CD4-positive, alpha-beta memory T cell (primary cell): ENCODE results near the gene NADK2. TPM values are rescaled to one million over a fixed set of nuclear protein-coding genes. Genes with fewer than 3 reads are reported as not detected.
"Not testable (repeated sequence)": the region's sequence is repeated elsewhere in the genome, so short reads cannot be mapped to it uniquely, and the experiment has no call there.

Experiments used
- CTCF ChIA-PET: fragments of 350-600 bp; sonication (Branson Sonifier 250); formaldehyde crosslinking; loops from one replicate; lab custom pipeline; 2021; ENCODE audit warnings: inconsistent platforms; ENCODE audit not compliant: partially characterized antibody; lab: Charles Lee
- POLR2A ChIA-PET: fragments of 350-600 bp; sonication (Branson Sonifier 250); formaldehyde crosslinking; loops from one replicate; lab custom pipeline; 2021; ENCODE audit not compliant: partially characterized antibody; lab: Charles Lee
- DNase-seq, 5 donors: peaks; one replicate each; pipeline versions ENCODE4 v3.0.0 to v3.0.0-alpha.2; 2020 to 2022; ENCODE audit warnings: mixed read lengths in 1 of 5
- H3K27ac ChIP-seq: one replicate; pipeline ENCODE4 v1.7.0; 2013; ENCODE audit warnings: low read depth, low read length
- H3K27me3 ChIP-seq: 2 replicates; pipeline ENCODE4 v1.7.0; 2013; ENCODE audit warnings: mild to moderate bottlenecking, low read length, moderate library complexity; ENCODE audit not compliant: insufficient read depth
- H3K36me3 ChIP-seq: 2 replicates; pipeline ENCODE4 v1.7.0; 2013; ENCODE audit warnings: mild to moderate bottlenecking, low read length, moderate library complexity; ENCODE audit not compliant: insufficient read depth
- H3K4me1 ChIP-seq: 2 replicates; pipeline ENCODE4 v1.7.0; 2013; ENCODE audit warnings: mild to moderate bottlenecking, low read length, moderate library complexity; ENCODE audit not compliant: insufficient read depth
- H3K4me3 ChIP-seq, 2 donors: one replicate each; pipeline ENCODE4 v1.7.0; 2013; ENCODE audit warnings: low read length in 2 of 2, mild to moderate bottlenecking in 1 of 2
- H3K9me3 ChIP-seq, 2 donors: one replicate each; pipeline ENCODE4 v1.7.0; 2013; ENCODE audit warnings: low read length in 2 of 2, control low read depth in 1 of 2; ENCODE audit not compliant: control insufficient read depth in 1 of 2
- H3K27ac Mint-ChIP-seq, 7 donors: one replicate each; pipeline ENCODE4 v1.8.0; 2020 to 2021; ENCODE audit warnings: mixed read lengths in 7 of 7, mild to moderate bottlenecking in 6 of 7, inconsistent platforms in 3 of 7, moderate library complexity in 3 of 7
- H3K27me3 Mint-ChIP-seq, 2 donors: one replicate each; pipeline ENCODE4 v1.8.0; 2020 to 2021; ENCODE audit warnings: mixed read lengths in 2 of 2
- H3K36me3 Mint-ChIP-seq, 2 donors: one replicate each; pipeline ENCODE4 v1.8.0; 2020 to 2021; ENCODE audit warnings: mixed read lengths in 2 of 2, inconsistent platforms in 1 of 2, mild to moderate bottlenecking in 1 of 2
- H3K4me1 Mint-ChIP-seq, 4 donors: one replicate each; pipeline ENCODE4 v1.8.0; 2020 to 2021; ENCODE audit warnings: mixed read lengths in 4 of 4, mild to moderate bottlenecking in 1 of 4
- H3K4me3 Mint-ChIP-seq, 8 donors: one replicate each; pipeline ENCODE4 v1.8.0; 2020 to 2021; ENCODE audit warnings: mixed read lengths in 8 of 8, mild to moderate bottlenecking in 7 of 8, moderate library complexity in 6 of 8, inconsistent platforms in 3 of 8
- H3K9me3 Mint-ChIP-seq, 8 donors: one replicate each; pipeline ENCODE4 v1.8.0; 2020 to 2021; ENCODE audit warnings: mixed read lengths in 8 of 8, mild to moderate bottlenecking in 5 of 8, inconsistent platforms in 3 of 8, moderate library complexity in 1 of 8
- intact Hi-C: fragments of 100-400 bp; cut with micrococcal nuclease; formaldehyde crosslinking; loops from one replicate; pipeline ENCODE4 v1.15.1; 2023
- polyA plus RNA-seq, 2 donors: library from polyadenylated mRNA; unstranded; fragments of 300-500 nt; fragmentation: Illumina TruSeq; gene quantifications; one replicate each; pipeline ENCODE4 v1.2.3, GENCODE V29; 2021
- total RNA-seq, 2 experiments: library from RNA; stranded (reverse); gene quantifications; one replicate each; pipeline ENCODE4 v1.2.3, GENCODE V29; 2021

The NADK2 gene
- total RNA-seq (10 to 100 TPM; 14.1 to 14.5 TPM), polyA plus RNA-seq (1 to 10 TPM; 5.8 to 7.9 TPM)

GRCh38 chr5:36241631-36242533 lies at the start of gene NADK2:
Gene NADK2 (minus strand): TSS chr5:36241925. CDS start chr5:36241798, 127 bp downstream.
- Histone ChIP-seq H3K27me3 (no peaks in the 10 kb centered on the region), H3K4me1 (peaks cover 22% of the 10 kb centered on the region), H3K9me3 (no peaks in the 10 kb centered on the region), H3K4me3 (peak within 1 kb of the TSS; percentile 59 to 67), H3K27ac (peak within 1 kb of the TSS; percentile 83), H3K36me3 (no peaks in the 10 kb centered on the region)
- H3K27ac Mint-ChIP-seq, result peak within 1 kb of the TSS; percentile 89 to 98 (median 96)
- H3K4me1 Mint-ChIP-seq, result peaks cover 35 to 57% (median 45%) of the 10 kb centered on the region in 4 donors
- intact Hi-C loops, result loop anchor here (1.0 to 10.0 kb wide), 6 partner anchors 91 to 1313 kb away; partner anchors contain the start of genes DNAJC21, IL7R, LMBRD2 and NIPBL
- no peaks in the 10 kb centered on the region for H3K9me3 Mint-ChIP-seq
- POLR2A ChIA-PET, result interaction anchor here (1.0 to 3.7 kb wide), 16 partner anchors 9 to 1327 kb away, joined by 3 to 48 read pairs (median 6); partner anchors contain the start of genes BRIX1, DNAJC21, LMBRD2 and NIPBL
- CTCF ChIA-PET, result interaction anchor here (0.7 to 3.4 kb wide), 15 partner anchors 10 to 266 kb away, joined by 3 to 21 read pairs (median 6); partner anchors contain the start of genes LMBRD2, RANBP3L and SKP2
- H3K36me3 Mint-ChIP-seq, result peaks cover 0 to 2% of the 10 kb centered on the region in 2 donors
- H3K27me3 Mint-ChIP-seq, result no peaks in the 10 kb centered on the region
- DNase-seq, result peak; percentile 95 to 97 (median 96)
- H3K4me3 Mint-ChIP-seq, result peak within 1 kb of the TSS; percentile 87 to 95 (median 92)

- no peak overlapping the region for H3K27ac Mint-ChIP-seq
- intact Hi-C loops, result no loop called here
- CTCF ChIA-PET, result no interaction called here
- H3K4me3 Mint-ChIP-seq, result no peak overlapping the region
- Histone ChIP-seq H3K4me1 (no peaks in the 10 kb centered on the region), H3K36me3 (no peaks in the 10 kb centered on the region), H3K9me3 (no peaks in the 10 kb centered on the region), H3K27ac (no peak overlapping the region), H3K4me3 (no peak overlapping the region), H3K27me3 (no peaks in the 10 kb centered on the region)
- peaks cover 3 to 4% of the 10 kb centered on the region in 2 donors for H3K27me3 Mint-ChIP-seq
- DNase-seq, result no peak
- no peaks in the 10 kb centered on the region for H3K36me3 Mint-ChIP-seq
- POLR2A ChIA-PET, result no interaction called here
- H3K9me3 Mint-ChIP-seq, result peaks cover 0 to 4% (median 0%) of the 10 kb centered on the region in 8 donors
- H3K4me1 Mint-ChIP-seq, result no peaks in the 10 kb centered on the region
Measured at GRCh38 chr5:36285837-36286615, 44.3 kb upstream of the NADK2 start.

- H3K9me3 Mint-ChIP-seq, H3K27ac ChIP-seq, H3K4me1 Mint-ChIP-seq, H3K36me3 ChIP-seq, H3K27me3 ChIP-seq, H3K36me3 Mint-ChIP-seq, CTCF ChIA-PET, H3K4me1 ChIP-seq, H3K4me3 ChIP-seq, intact Hi-C loops, H3K4me3 Mint-ChIP-seq, DNase-seq, H3K9me3 ChIP-seq, POLR2A ChIA-PET, H3K27me3 Mint-ChIP-seq: not testable (repeated sequence)
- peak overlapping the region in 1 of 7 donors; percentile 27 for H3K27ac Mint-ChIP-seq
Measured at GRCh38 chr5:36283775-36284174, 42.0 kb upstream of the NADK2 start.

GRCh38 chr5:36281626-36282025 lies 39.9 kb upstream of the NADK2 start:
- no peak overlapping the region for H3K27ac Mint-ChIP-seq
- DNase-seq, result no peak
- intact Hi-C loops, result no loop called here
- Histone ChIP-seq H3K36me3 (no peaks in the 10 kb centered on the region), H3K27me3 (no peaks in the 10 kb centered on the region), H3K27ac (no peak overlapping the region), H3K9me3 (no peaks in the 10 kb centered on the region), H3K4me1 (no peaks in the 10 kb centered on the region), H3K4me3 (no peak overlapping the region)
- POLR2A ChIA-PET, result no interaction called here
- H3K4me3 Mint-ChIP-seq, result no peak overlapping the region
- H3K36me3 Mint-ChIP-seq, result no peaks in the 10 kb centered on the region
- H3K9me3 Mint-ChIP-seq, result no peaks in the 10 kb centered on the region
- CTCF ChIA-PET, result interaction anchor here (1.0 kb wide), 1 partner anchor 16 kb away, joined by 7 read pairs; no protein-coding TSS in a partner anchor
- no peaks in the 10 kb centered on the region for H3K4me1 Mint-ChIP-seq
- H3K27me3 Mint-ChIP-seq, result peaks cover 7 to 8% of the 10 kb centered on the region in 2 donors

GRCh38 chr5:36279054-36279698 lies 37.5 kb upstream of the NADK2 start:
- Histone ChIP-seq H3K36me3 (no peaks in the 10 kb centered on the region), H3K27me3 (no peaks in the 10 kb centered on the region), H3K4me3 (no peak overlapping the region), H3K27ac (no peak overlapping the region), H3K4me1 (no peaks in the 10 kb centered on the region), H3K9me3 (no peaks in the 10 kb centered on the region)
- no peak overlapping the region for H3K27ac Mint-ChIP-seq
- intact Hi-C loops, result no loop called here
- H3K36me3 Mint-ChIP-seq, result no peaks in the 10 kb centered on the region
- no peak for DNase-seq
- H3K4me3 Mint-ChIP-seq, result no peak overlapping the region
- peaks cover 13 to 14% of the 10 kb centered on the region in 2 donors for H3K27me3 Mint-ChIP-seq
- no peaks in the 10 kb centered on the region for H3K9me3 Mint-ChIP-seq
- CTCF ChIA-PET, result interaction anchor here (2.0 kb wide), 1 partner anchor 14 kb away, joined by 6 read pairs; no protein-coding TSS in a partner anchor
- POLR2A ChIA-PET, result no interaction called here
- no peaks in the 10 kb centered on the region for H3K4me1 Mint-ChIP-seq

- CTCF ChIA-PET, result interaction anchor here (0.9 to 2.0 kb wide), 2 partner anchors 12 to 17 kb away, joined by 3 to 6 read pairs; no protein-coding TSS in a partner anchor
- intact Hi-C loops, result no loop called here
Measured at GRCh38 chr5:36277521-36278176, 35.9 kb upstream of the NADK2 start.

More at GRCh38 chr5:36277521-36278176, 35.9 kb upstream of the NADK2 start:
- POLR2A ChIA-PET, result no interaction called here
- Histone ChIP-seq H3K27ac (no peak overlapping the region), H3K4me1 (no peaks in the 10 kb centered on the region), H3K27me3 (no peaks in the 10 kb centered on the region), H3K4me3 (no peak overlapping the region), H3K36me3 (no peaks in the 10 kb centered on the region), H3K9me3 (no peaks in the 10 kb centered on the region)
- H3K4me3 Mint-ChIP-seq, result no peak overlapping the region
- H3K27ac Mint-ChIP-seq, result no peak overlapping the region
- H3K27me3 Mint-ChIP-seq, result peaks cover 11 to 13% of the 10 kb centered on the region in 2 donors
- no peak for DNase-seq
- H3K9me3 Mint-ChIP-seq, result no peaks in the 10 kb centered on the region
- no peaks in the 10 kb centered on the region for H3K36me3 Mint-ChIP-seq
- no peaks in the 10 kb centered on the region for H3K4me1 Mint-ChIP-seq
